ENCODE results near the gene SEPTIN8.

GRCh38 chr5:132790201-132790865, 13.3 kb upstream of the SEPTIN8 start:
- TF ChIP-seq EZH2 (IDR thresholded peaks at IDR 0.05; ENCODE audit: insufficient read depth, poor library complexity, severe bottlenecking) (no peak), EZH2phosphoT487 (IDR thresholded peaks at IDR 0.05; ENCODE audit: insufficient read depth, low read depth) (no peak)

Data from GM23248 (cell line).